ENCODE data around the gene GRID1. TPM values are rescaled to one million over a fixed set of nuclear protein-coding genes. Genes with fewer than 3 reads are reported as not detected.

Gene GRID1
- total and polyA plus RNA-seq, 10 of the 15 experiments (the other 5 are each of a cell fraction or from before 2014, with no cell fraction given): 0.04 to 0.62 (median 0.08) TPM; not detected in 5

DNA sequence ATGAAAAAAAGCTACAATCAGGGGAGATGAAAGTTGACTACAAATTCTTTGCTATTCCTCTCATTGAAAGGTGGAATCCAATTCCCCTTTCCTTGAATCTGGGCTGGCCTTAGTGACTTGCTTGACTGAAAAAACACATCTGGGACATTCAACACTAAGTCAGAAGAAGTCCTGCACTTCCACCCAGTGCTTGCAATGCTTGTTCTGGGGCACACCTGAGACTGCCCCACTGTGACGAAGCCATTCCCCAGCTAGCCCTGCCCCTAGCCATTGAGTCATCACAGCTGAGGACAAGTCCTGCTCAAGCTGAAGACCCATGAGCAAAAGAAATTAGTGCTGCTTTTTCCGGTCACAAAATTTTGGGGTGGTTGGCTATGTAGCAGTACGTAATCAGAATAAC, 19.2 kb upstream of the GRID1 start:
- H3K27ac ChIP-seq (ENCODE audit: control insufficient read depth, insufficient read depth): no peak overlapping the region
- H3K79me2 ChIP-seq (ENCODE audit: control insufficient read depth, insufficient read depth, low read length): peaks cover 18% of the 10 kb centered on the region
- no peak overlapping the region for H3K4me2 ChIP-seq (ENCODE audit: control insufficient read depth, insufficient read depth)
- FAIRE-seq (no peak), ATAC-seq (no peak), DNase-seq (ENCODE audit: low read depth, low spot score) (no peak)
- H3K4me1 ChIP-seq (ENCODE audit: control insufficient read depth, insufficient read depth, low read length): peaks cover 12% of the 10 kb centered on the region
- no peaks in the 10 kb centered on the region; the same call in 2 of the 3 replicates for H3K9me3 ChIP-seq (replicated peaks; ENCODE audit: control insufficient read depth, insufficient read depth, low read length)
- POLR2A ChIA-PET: interaction anchor here (1.1 kb wide), 1 partner anchor 15 kb away, joined by 5 read pairs; no protein-coding TSS in a partner anchor
- RAD21 ChIA-PET (ENCODE audit: unreplicated experiment): interaction anchor here (0.8 to 1.1 kb wide), 2 partner anchors 14 to 200 kb away, joined by 3 to 4 read pairs; no protein-coding TSS in a partner anchor
- SMC1A ChIA-PET (ENCODE audit: uncharacterized antibody, unreplicated experiment): interaction anchor here (1.1 to 1.6 kb wide), 4 partner anchors 8 to 257 kb away, joined by 3 read pairs; no protein-coding TSS in a partner anchor
- no peak overlapping the region for H2AFZ ChIP-seq (ENCODE audit: control insufficient read depth, low read depth, low read length)
- H3K27me3 ChIP-seq (replicated peaks in 1 of 2; ENCODE audit: control insufficient read depth in 2 of 2, insufficient read depth in 2 of 2, low read length in 1 of 2): no peaks in the 10 kb centered on the region
- in situ Hi-C loops (cut with MboI): no loop called here
- CTCF ChIA-PET: interaction anchor here (0.6 to 7.5 kb wide), 6 partner anchors 10 to 200 kb away, joined by 3 to 74 read pairs (median 3); no protein-coding TSS in a partner anchor
- no peak overlapping the region for H3K9ac ChIP-seq (ENCODE audit: control insufficient read depth, insufficient read depth, low read length)
- H4K20me1 ChIP-seq (ENCODE audit: control insufficient read depth, insufficient read depth): no peaks in the 10 kb centered on the region
- no peak overlapping the region for H3K4me3 ChIP-seq
- intact Hi-C loops (cut with micrococcal nuclease; ENCODE audit: unreplicated experiment): no loop called here
- WGBS (ENCODE audit: insufficient coverage, insufficient replicate concordance, low lambda C conversion rate, missing lambda C conversion rate): 70% methylated on average over 3 of the region's 3 CpGs
- H3K36me3 ChIP-seq (ENCODE audit: control insufficient read depth in 2 of 2, insufficient read depth in 2 of 2, low read length in 1 of 2): no peaks in the 10 kb centered on the region
- BruUV-seq (replicated peaks): no TSS peak
- TF ChIP-seq RCOR1 (conservative IDR thresholded peaks at IDR 0.05; ENCODE audit: low read depth, low read length) (no peak), NR2C2 (IDR thresholded peaks at IDR 0.05; ENCODE audit: borderline replicate concordance, control insufficient read depth, insufficient read length, low read depth) (no peak), RB1 (IDR thresholded peaks at IDR 0.05; ENCODE audit: borderline replicate concordance) (no peak), ZNF24 (IDR thresholded peaks at IDR 0.05) (no peak), IRF4 (IDR thresholded peaks at IDR 0.05; ENCODE audit: low read depth, low read length) (no peak), MEF2B (IDR thresholded peaks at IDR 0.05; ENCODE audit: partially characterized antibody, poor library complexity, severe bottlenecking) (no peak), ZSCAN29 (IDR thresholded peaks at IDR 0.05) (no peak), NFIC (IDR thresholded peaks at IDR 0.05; ENCODE audit: low read depth, low read length) (no peak), ZNF384 (IDR thresholded peaks at IDR 0.05; ENCODE audit: borderline replicate concordance, low read depth, low read length) (no peak)
- TF ChIP-seq, protein P1, sequence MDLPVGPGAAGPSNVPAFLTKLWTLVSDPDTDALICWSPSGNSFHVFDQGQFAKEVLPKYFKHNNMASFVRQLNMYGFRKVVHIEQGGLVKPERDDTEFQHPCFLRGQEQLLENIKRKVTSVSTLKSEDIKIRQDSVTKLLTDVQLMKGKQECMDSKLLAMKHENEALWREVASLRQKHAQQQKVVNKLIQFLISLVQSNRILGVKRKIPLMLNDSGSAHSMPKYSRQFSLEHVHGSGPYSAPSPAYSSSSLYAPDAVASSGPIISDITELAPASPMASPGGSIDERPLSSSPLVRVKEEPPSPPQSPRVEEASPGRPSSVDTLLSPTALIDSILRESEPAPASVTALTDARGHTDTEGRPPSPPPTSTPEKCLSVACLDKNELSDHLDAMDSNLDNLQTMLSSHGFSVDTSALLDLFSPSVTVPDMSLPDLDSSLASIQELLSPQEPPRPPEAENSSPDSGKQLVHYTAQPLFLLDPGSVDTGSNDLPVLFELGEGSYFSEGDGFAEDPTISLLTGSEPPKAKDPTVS (IDR thresholded peaks at IDR 0.05; ENCODE audit: low read depth, low read length): no peak
- TF ChIP-seq, protein P2, sequence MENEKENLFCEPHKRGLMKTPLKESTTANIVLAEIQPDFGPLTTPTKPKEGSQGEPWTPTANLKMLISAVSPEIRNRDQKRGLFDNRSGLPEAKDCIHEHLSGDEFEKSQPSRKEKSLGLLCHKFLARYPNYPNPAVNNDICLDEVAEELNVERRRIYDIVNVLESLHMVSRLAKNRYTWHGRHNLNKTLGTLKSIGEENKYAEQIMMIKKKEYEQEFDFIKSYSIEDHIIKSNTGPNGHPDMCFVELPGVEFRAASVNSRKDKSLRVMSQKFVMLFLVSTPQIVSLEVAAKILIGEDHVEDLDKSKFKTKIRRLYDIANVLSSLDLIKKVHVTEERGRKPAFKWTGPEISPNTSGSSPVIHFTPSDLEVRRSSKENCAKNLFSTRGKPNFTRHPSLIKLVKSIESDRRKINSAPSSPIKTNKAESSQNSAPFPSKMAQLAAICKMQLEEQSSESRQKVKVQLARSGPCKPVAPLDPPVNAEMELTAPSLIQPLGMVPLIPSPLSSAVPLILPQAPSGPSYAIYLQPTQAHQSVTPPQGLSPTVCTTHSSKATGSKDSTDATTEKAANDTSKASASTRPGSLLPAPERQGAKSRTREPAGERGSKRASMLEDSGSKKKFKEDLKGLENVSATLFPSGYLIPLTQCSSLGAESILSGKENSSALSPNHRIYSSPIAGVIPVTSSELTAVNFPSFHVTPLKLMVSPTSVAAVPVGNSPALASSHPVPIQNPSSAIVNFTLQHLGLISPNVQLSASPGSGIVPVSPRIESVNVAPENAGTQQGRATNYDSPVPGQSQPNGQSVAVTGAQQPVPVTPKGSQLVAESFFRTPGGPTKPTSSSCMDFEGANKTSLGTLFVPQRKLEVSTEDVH (IDR thresholded peaks at IDR 0.05; ENCODE audit: low read depth, partially characterized antibody): no peak
- TF ChIP-seq, protein P3, sequence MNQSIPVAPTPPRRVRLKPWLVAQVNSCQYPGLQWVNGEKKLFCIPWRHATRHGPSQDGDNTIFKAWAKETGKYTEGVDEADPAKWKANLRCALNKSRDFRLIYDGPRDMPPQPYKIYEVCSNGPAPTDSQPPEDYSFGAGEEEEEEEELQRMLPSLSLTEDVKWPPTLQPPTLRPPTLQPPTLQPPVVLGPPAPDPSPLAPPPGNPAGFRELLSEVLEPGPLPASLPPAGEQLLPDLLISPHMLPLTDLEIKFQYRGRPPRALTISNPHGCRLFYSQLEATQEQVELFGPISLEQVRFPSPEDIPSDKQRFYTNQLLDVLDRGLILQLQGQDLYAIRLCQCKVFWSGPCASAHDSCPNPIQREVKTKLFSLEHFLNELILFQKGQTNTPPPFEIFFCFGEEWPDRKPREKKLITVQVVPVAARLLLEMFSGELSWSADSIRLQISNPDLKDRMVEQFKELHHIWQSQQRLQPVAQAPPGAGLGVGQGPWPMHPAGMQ (IDR thresholded peaks at IDR 0.05; ENCODE audit: borderline replicate concordance): no peak
- TF ChIP-seq, protein P4, sequence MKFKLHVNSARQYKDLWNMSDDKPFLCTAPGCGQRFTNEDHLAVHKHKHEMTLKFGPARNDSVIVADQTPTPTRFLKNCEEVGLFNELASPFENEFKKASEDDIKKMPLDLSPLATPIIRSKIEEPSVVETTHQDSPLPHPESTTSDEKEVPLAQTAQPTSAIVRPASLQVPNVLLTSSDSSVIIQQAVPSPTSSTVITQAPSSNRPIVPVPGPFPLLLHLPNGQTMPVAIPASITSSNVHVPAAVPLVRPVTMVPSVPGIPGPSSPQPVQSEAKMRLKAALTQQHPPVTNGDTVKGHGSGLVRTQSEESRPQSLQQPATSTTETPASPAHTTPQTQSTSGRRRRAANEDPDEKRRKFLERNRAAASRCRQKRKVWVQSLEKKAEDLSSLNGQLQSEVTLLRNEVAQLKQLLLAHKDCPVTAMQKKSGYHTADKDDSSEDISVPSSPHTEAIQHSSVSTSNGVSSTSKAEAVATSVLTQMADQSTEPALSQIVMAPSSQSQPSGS (IDR thresholded peaks at IDR 0.05; ENCODE audit: low read length): no peak
